Fibroblast of skin of right biceps (primary cell): ENCODE results near the gene TBC1D5.
"Not testable (repeated sequence)": the region's sequence is repeated elsewhere in the genome, so short reads cannot be mapped to it uniquely, and the experiment has no call there.

ENCODE experiments used
- DNase-seq: peaks from one replicate; pipeline ENCODE4 v3.0.0-alpha.2; 2013

The TBC1D5 gene

GRCh38 chr3:17153209-17153608 lies 589.2 kb downstream of the TBC1D5 start:
- no peak for DNase-seq

GRCh38 chr3:17151598-17152373 lies 590.6 kb downstream of the TBC1D5 start:
- DNase-seq, result peak; percentile 16

DNA sequence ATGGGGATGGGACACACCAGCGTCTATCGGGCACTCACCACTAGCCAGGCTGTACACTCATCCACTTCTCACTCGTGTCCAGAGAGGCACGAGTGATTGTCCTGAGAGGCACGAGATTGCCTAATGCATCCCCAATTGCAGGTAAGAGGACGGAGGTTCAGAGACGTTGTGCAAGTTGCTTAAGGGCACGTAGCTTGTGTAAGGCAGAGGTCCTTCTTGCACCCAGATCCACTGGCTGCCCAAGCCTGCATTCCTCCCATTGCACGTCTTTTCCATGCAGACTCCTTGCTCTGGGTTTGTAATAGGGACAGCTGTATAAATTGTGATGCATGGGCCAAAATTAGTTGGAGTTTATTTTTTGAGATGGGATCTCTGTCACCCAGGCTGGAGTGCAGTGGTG lies 593.4 kb downstream of the TBC1D5 start:
- no peak for DNase-seq

DNA sequence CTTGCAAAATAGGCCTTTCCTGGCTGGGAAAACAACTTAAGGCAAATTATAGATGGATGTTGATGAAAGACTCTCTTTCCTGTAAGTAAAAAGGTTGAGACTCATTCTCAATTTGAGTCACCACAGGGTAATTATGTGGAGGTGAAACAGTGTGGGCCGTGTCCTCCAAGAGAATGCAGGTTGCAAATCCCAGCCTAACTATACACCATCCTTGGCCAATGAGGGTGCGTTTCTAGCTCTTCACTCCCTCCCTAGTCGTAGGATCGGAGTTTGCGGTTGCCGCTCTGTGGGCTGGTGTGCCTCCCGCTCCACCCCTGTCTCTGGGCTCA lies 597.8 kb downstream of the TBC1D5 start:
- no peak for DNase-seq

DNA sequence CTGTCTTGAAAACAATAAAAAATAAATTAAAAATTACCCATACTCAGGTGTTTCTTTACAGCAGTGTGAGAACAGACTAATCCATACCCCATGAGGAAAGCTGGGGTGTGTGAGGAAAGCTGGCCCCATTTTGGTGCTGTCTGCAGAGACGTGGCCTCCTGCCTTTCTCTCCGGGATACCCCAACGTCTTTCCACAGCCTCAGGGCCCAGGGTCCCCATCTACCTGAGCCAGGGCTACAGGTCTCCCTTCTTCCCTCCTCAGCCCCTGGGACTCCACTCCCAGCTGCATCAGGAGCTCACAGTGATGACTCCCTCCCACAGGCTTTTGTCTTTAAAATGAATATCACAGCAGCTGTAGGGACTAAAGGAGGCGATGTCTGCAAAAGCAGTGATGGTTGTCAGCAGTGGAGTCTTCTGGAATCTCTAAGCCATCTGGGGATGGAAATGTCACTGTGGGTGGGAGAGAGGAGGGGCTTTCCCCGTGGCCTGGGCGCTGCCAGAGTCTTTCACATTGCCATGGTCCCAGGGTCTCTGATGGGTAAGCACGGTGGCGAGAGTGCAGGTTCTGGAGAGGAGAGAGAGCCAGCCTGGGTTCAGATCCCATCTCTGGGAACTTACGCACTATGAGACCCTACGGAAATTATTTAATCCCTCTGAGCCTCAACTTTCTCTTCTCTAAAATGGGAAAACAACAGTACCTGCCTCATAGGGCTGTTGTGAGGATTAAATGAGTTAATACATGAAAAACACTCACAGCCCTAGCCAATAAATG lies 598.4 kb downstream of the TBC1D5 start:
- no peak for DNase-seq

DNA sequence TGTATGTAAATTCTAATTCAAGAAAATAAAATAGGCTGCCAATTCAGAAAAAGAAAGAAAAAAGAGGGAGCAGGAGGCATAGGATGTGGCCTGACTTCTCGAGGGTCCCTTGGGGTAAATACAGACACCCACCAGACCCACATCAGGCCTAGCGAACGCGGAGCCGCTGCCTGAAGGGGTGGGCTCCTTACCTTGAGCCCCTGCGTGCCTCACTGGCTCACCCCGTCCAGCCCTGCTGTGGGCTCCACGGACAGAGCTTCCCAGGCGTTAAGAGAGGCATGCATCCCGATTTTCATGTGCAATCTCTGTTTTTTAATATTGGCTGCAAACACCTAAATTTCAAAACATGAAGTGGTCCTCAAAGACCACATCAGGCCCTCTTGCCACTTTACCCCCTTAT lies 599.9 kb downstream of the TBC1D5 start:
- DNase-seq, result no peak

DNA sequence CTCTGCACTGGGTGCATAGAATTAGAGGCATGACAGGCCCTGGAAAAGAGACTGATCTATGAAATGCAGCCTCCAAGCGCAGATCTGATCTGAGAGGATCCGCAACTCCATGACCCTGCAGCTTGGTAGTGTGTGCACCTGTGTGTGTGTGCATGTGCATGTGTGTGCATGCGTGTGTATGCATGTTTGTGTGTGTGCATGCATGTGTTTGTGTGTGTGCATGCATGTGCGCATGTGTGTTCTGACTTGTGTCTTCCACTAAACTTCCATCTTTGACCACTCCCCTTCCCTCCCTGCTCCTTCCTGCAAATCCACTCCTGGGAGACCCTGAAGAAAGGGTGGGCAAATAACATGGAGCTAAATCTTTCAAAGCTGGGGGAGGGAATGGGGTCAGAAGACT lies 600.7 kb downstream of the TBC1D5 start:
- no peak for DNase-seq

- no peak for DNase-seq
Observed at GRCh38 chr3:17140670-17141505, 601.5 kb downstream of the TBC1D5 start.

- no peak for DNase-seq
Observed at GRCh38 chr3:17138246-17139039, 604.0 kb downstream of the TBC1D5 start.

DNA sequence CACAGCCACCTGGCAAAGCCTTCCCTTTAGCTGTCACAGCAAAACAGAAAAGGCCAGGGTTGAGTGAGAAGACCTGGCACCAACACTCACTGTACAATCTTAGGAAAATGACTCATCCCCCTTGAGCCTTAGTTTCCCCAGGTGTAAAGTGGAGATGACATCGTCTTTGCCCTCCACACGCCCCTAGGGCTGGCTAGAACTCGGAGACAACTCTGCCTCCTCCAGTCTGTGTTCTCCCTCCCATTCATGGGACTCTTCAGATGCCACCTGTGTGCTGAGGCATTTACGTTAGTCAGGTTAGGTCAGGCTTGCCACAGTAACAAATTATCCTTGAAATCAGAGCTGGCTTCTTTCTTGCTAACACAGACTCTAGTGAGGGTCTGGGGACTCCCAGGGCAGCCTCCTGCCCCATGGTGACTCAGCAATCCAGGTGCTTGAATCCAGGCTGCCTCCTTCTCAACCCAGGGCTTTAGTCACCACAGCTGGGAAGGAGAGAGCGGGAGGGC lies 605.1 kb downstream of the TBC1D5 start:
- DNase-seq, result no peak

DNA sequence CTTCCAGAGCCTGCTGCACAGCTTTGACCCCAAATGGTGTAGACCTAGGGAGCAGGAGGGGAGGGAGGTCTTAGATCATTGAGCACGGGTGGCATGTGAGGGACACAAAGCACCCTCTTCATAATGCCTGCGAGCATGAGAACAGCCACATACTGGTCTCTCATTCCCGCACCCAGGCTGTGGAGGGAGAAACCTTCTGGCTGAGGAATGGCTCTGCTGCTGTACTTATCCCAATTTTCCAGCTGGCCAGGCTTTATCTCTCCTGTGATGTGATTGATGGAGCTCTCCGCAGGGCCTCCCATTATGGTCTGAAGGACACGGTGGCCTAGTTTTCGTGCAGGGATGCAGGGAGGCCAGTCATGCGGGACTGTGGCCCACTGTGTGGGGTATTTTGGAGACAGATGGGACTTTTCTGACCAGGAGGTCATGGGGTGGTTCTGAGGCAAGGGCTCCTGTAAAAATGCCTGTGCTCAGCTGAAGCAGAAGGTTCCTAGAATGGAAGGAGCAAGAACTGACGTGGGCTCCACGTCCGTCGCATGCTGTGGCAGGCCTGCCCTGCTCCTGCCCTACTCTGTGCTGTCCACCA lies 606.2 kb downstream of the TBC1D5 start:
- DNase-seq, result no peak

DNA sequence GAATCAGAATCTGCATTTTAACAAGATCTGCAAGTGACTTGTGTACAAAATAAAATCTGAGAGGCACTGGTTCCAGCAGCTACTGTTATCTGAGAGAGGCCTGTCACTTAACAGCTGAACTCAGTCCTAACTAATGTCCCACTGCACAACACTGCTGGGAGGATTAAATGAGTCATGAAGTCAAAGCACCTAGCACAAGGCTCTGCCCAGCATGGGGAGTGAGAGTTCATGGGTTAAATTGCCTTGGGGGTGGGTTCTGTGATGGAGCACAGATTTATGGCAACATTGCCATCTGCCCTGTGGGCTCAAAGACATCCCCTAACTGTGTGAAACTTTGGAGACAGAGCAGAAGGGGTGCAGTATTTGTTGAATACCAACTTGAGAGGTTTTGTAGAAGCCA lies 606.7 kb downstream of the TBC1D5 start:
- DNase-seq, result no peak

- no peak for DNase-seq
Observed at GRCh38 chr3:17133632-17134545, 608.5 kb downstream of the TBC1D5 start.

DNA sequence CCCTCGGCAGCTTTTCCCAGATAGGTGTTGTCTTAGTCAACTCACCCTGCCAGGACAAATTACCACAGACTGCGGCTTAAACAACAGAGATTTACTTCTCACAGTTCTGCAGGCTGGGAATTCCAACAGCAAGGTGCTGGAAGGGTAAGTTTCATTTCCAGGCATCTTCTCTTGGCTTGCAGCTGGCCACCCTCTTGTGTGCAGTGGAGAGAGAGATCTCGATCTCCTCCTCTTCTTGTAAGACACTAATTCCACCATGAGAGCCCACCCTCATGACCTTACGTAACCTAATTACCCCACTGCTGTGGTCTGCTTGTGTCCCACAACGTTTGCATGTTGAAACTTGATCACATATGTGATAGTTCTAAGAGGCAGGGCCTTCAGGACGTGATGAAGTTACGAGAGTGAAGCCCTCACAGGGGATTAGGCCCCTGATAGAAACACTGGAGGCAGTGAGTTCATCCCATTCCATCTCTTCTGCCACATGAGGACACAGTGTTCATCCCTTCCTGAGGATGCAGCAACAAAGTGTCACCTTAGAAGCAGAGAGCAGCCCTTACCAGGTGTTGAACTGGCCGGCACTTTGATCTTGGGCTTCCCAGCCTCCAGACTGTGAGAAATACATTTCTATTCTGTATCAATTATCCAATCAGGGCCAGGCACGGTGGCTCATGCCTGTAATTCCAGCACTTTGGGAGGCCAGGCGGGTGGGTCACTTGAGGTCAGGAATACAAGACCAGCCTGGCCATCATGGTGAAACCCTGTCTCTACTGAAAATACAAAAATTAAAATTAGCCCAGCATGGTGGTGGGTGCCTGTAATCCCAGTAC lies 609.9 kb downstream of the TBC1D5 start:
- DNase-seq, result no peak

DNA sequence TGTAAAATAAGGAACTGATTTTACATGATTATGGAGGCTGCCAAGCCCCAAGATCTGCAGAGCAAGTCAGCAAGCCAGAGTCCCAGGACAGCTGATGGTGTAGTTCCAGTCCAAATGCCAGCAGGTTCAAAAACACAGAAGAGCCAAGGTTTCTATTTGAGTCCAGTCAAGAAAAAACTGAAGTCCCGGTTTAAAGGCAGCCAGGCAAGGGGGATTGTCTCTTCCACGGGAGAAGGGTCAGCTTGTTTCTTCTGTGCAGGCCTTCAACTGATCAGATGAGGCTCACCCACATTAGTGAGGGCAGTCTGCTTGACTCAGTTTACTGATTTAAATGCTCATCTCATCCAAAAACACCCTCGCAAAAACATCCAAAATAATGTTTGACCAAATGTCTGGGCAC lies 611.5 kb downstream of the TBC1D5 start:
- DNase-seq, result no peak

- DNase-seq, result no peak
Observed at GRCh38 chr3:17129556-17129955, 612.9 kb downstream of the TBC1D5 start.

GRCh38 chr3:17128671-17129070 lies 613.8 kb downstream of the TBC1D5 start:
- DNase-seq, result not testable (repeated sequence)

- DNase-seq, result no peak
Observed at GRCh38 chr3:17125738-17126442, 616.5 kb downstream of the TBC1D5 start.

DNA sequence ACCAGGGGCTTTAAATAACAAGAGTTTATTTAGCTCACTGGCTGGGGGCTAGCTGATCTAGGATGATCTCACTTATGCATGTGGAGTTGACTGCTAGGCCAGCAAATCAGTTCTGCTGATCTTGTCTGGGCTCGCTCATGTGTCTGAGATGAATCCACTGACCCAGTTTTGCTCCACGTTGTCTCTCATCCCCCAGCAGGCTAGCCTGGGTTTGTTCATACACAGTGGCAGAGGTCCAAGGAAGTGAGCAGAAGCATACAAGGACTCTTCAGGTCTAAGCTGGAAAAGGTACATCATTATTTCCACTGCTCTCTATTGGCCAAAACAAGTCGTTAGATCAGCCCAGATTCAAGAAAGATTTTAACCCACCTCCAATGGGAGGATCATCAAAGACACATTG lies 619.7 kb downstream of the TBC1D5 start:
- DNase-seq, result no peak
